SK-N-MC (cell line): ENCODE measurements around the gene FCF1.

Experiments used
- EZH2 ChIP-seq: fragments of 200-600 bp; sonication (generic); IDR thresholded peaks from one replicate; pipeline ENCODE4 v1.6.1; 2017; ENCODE audit warnings: antibody characterized with exemption
- FOXP2 ChIP-seq: optimal IDR thresholded peaks from 2 replicates; pipeline ENCODE3; 2011; ENCODE audit warnings: mild to moderate bottlenecking, moderate library complexity; ENCODE audit not compliant: insufficient read depth; ENCODE audit errors: extremely low read length, control extremely low read depth
- POLR2AphosphoS5 ChIP-seq: IDR thresholded peaks from 2 replicates; pipeline ENCODE4 v1.6.1; 2012; ENCODE audit warnings: mild to moderate bottlenecking, low read depth, low read length, borderline replicate concordance

GRCh38 chr14:74754157-74754556, 41.2 kb downstream of the FCF1 start:
- TF ChIP-seq EZH2 = no peak
- TF ChIP-seq POLR2AphosphoS5 = no peak
- no peak for TF ChIP-seq FOXP2
